Measurements from ENCODE around the gene GREB1.
"Not testable (repeated sequence)": the region's sequence is repeated elsewhere in the genome, so short reads cannot be mapped to it uniquely, and the experiment has no call there.

GREB1 gene

DNA sequence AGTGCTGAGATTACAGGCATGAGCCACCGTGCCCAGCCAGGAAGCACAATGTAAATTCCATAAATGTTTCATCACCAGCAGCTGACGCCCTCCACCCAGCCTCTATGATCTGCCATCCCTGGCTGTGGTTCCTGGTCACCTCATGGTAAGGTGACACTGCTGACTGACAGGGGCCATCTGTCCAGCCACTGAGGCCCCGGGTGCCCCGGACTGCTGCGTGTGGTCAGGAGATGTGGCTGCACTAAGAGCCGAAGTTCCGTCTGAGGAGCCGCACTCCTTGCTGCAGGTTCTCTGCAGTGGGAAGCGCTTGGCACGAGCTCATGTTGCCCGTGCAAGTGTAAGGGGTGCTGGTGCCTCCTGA, 125.2 kb downstream of the GREB1 start:
- no peaks in the 10 kb centered on the region for H3K79me2 ChIP-seq (ENCODE audit: insufficient read depth, low read length)
- H3K4me2 ChIP-seq (ENCODE audit: low read length), result no peak overlapping the region
- no peak overlapping the region for H3K4me3 ChIP-seq (ENCODE audit: low read depth, low read length, poor library complexity, severe bottlenecking)
- H3K9ac ChIP-seq (ENCODE audit: low read length), result no peak overlapping the region
- no peaks in the 10 kb centered on the region for H3K27me3 ChIP-seq (ENCODE audit: insufficient read depth, low read length)
- no peaks in the 10 kb centered on the region for H3F3A ChIP-seq (ENCODE audit: insufficient read depth, low read length)
- TF ChIP-seq CTCF (IDR thresholded peaks at IDR 0.05; ENCODE audit: low read length) (no peak), EZH2 (IDR thresholded peaks at IDR 0.05; ENCODE audit: borderline replicate concordance, low read length) (no peak)
- H3K27ac ChIP-seq (ENCODE audit: low read depth, low read length, poor library complexity, severe bottlenecking), result no peak overlapping the region
- H2AFZ ChIP-seq (ENCODE audit: low read length), result no peak overlapping the region
- H3K4me1 ChIP-seq (ENCODE audit: insufficient read depth, low read length, severe bottlenecking), result no peaks in the 10 kb centered on the region
- no peaks in the 10 kb centered on the region for H4K20me1 ChIP-seq (ENCODE audit: insufficient read depth, low read length)
- H3K9me2 ChIP-seq (ENCODE audit: low read depth, low read length), result no peaks in the 10 kb centered on the region
- peaks cover 10% of the 10 kb centered on the region for H3K9me3 ChIP-seq (ENCODE audit: low read length)
- H3K36me3 ChIP-seq (ENCODE audit: insufficient read depth, low read length), result peaks cover 6% of the 10 kb centered on the region; the same call in 1 of the 2 replicates

DNA sequence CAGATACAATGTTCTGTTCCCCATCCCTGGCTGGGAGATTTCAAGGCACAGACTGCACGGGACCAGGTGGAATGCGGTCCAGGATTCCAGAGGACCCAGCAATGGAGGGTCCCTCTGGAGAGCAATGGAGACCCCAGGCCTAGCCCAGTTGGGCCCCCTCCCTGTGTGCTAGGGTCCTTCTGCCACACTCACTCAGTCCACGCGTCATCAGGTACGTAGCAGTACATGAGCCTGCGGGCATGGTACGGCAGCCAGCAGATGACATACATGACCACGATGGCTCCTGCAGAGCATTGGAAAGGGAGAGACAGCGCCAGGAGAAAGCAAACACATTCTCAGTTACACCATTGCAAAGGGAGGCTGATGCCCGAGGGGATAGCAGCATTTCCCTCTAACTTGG, 126.0 kb downstream of the GREB1 start:
- Histone ChIP-seq H3K9ac (ENCODE audit: low read length) (no peak overlapping the region), H3K4me1 (ENCODE audit: insufficient read depth, low read length, severe bottlenecking) (no peaks in the 10 kb centered on the region), H3K36me3 (ENCODE audit: insufficient read depth, low read length) (peaks cover 6% of the 10 kb centered on the region; the same call in 1 of the 2 replicates), H3K4me3 (ENCODE audit: low read depth, low read length, poor library complexity, severe bottlenecking) (no peak overlapping the region), H3K27ac (ENCODE audit: low read depth, low read length, poor library complexity, severe bottlenecking) (no peak overlapping the region), H4K20me1 (ENCODE audit: insufficient read depth, low read length) (no peaks in the 10 kb centered on the region), H3K79me2 (ENCODE audit: insufficient read depth, low read length) (no peaks in the 10 kb centered on the region), H3F3A (ENCODE audit: insufficient read depth, low read length) (no peaks in the 10 kb centered on the region), H2AFZ (ENCODE audit: low read length) (no peak overlapping the region), H3K9me3 (ENCODE audit: low read length) (peaks cover 10% of the 10 kb centered on the region), H3K4me2 (ENCODE audit: low read length) (no peak overlapping the region), H3K9me2 (ENCODE audit: low read depth, low read length) (no peaks in the 10 kb centered on the region), H3K27me3 (ENCODE audit: insufficient read depth, low read length) (no peaks in the 10 kb centered on the region)
- TF ChIP-seq EZH2 (IDR thresholded peaks at IDR 0.05; ENCODE audit: borderline replicate concordance, low read length) (no peak), CTCF (IDR thresholded peaks at IDR 0.05; ENCODE audit: low read length) (no peak)

DNA sequence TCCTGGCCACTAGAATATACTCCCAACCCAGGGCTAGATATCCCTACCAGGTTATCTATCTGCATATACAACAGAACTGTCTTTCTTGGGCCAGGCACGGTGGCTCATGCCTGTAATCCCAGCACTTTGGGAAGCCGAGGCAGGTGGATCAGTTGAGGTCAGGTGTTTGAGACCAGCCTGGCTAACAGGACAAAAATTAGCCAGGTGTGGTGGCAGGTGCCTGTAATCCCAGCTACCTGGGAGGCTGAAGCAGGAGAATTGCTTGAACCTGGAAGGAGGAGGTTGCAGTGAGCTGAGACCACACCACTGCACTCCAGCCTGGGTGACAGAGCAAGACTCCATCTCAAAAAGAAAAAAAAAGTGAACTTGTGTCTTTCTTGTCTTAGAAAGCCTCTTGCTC, 126.6 kb downstream of the GREB1 start:
- not testable (repeated sequence) for H3K4me3 ChIP-seq (ENCODE audit: low read depth, low read length, poor library complexity, severe bottlenecking); H3K79me2 ChIP-seq (ENCODE audit: insufficient read depth, low read length); H3K9me2 ChIP-seq (ENCODE audit: low read depth, low read length); H3K9ac ChIP-seq (ENCODE audit: low read length); H3K27ac ChIP-seq (ENCODE audit: low read depth, low read length, poor library complexity, severe bottlenecking); H4K20me1 ChIP-seq (ENCODE audit: insufficient read depth, low read length); H3K36me3 ChIP-seq (ENCODE audit: insufficient read depth, low read length); H3K27me3 ChIP-seq (ENCODE audit: insufficient read depth, low read length); H3K4me1 ChIP-seq (ENCODE audit: insufficient read depth, low read length, severe bottlenecking); H2AFZ ChIP-seq (ENCODE audit: low read length); H3K4me2 ChIP-seq (ENCODE audit: low read length); H3F3A ChIP-seq (ENCODE audit: insufficient read depth, low read length)
- H3K9me3 ChIP-seq (ENCODE audit: low read length), result peaks cover 10% of the 10 kb centered on the region

DNA sequence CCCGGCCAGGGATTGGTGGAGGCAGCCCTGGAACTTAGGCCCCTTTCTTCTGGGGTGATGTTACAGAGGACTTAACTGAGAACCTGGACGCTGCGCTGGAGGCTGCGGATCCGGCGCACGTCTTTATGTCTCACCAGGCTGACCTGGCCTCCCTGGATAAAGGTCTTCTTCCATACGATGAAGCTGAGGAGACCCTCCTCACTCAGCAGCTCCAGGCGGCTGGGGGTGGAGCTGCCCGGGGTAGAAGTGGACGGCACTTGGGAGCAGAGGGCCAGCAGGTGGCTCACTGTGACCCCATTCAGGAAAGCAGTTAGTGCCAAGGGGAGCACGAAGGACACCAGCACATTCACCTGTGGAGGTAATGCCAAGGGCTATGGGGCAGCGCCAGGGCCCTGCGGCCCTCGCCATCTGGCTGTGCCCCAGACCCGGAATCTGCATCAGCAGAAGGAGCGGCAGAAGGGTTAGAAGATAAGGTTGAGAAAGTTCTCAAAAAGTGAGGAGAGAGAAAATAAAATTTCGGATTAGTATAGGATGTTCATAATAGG, 128.1 kb downstream of the GREB1 start:
- H3K9ac ChIP-seq (ENCODE audit: low read length), result no peak overlapping the region
- no peaks in the 10 kb centered on the region for H3K4me1 ChIP-seq (ENCODE audit: insufficient read depth, low read length, severe bottlenecking)
- no peaks in the 10 kb centered on the region for H3K27me3 ChIP-seq (ENCODE audit: insufficient read depth, low read length)
- H3K9me3 ChIP-seq (ENCODE audit: low read length), result peaks cover 10% of the 10 kb centered on the region
- H4K20me1 ChIP-seq (ENCODE audit: insufficient read depth, low read length), result no peaks in the 10 kb centered on the region
- H3F3A ChIP-seq (ENCODE audit: insufficient read depth, low read length), result no peaks in the 10 kb centered on the region
- TF ChIP-seq CTCF (IDR thresholded peaks at IDR 0.05; ENCODE audit: low read length) (no peak), EZH2 (IDR thresholded peaks at IDR 0.05; ENCODE audit: borderline replicate concordance, low read length) (no peak)
- H3K4me2 ChIP-seq (ENCODE audit: low read length), result no peak overlapping the region
- H3K79me2 ChIP-seq (ENCODE audit: insufficient read depth, low read length), result no peaks in the 10 kb centered on the region
- H2AFZ ChIP-seq (ENCODE audit: low read length), result no peak overlapping the region
- H3K27ac ChIP-seq (ENCODE audit: low read depth, low read length, poor library complexity, severe bottlenecking), result no peak overlapping the region
- no peak overlapping the region for H3K4me3 ChIP-seq (ENCODE audit: low read depth, low read length, poor library complexity, severe bottlenecking)
- H3K36me3 ChIP-seq (ENCODE audit: insufficient read depth, low read length), result peaks cover 6% of the 10 kb centered on the region; the same call in 1 of the 2 replicates
- H3K9me2 ChIP-seq (ENCODE audit: low read depth, low read length), result no peaks in the 10 kb centered on the region
